GM21528 (cell line): ENCODE results near the gene LRRC59.

Source experiments
- ATAC-seq: cut with Tn5 transposase; IDR thresholded peaks from one replicate; pipeline ENCODE4 v1.9.1; 2021; ENCODE audit warnings: mild to moderate bottlenecking, moderate library complexity; ENCODE audit not compliant: unreplicated experiment, low FRiP score

LRRC59 gene

DNA sequence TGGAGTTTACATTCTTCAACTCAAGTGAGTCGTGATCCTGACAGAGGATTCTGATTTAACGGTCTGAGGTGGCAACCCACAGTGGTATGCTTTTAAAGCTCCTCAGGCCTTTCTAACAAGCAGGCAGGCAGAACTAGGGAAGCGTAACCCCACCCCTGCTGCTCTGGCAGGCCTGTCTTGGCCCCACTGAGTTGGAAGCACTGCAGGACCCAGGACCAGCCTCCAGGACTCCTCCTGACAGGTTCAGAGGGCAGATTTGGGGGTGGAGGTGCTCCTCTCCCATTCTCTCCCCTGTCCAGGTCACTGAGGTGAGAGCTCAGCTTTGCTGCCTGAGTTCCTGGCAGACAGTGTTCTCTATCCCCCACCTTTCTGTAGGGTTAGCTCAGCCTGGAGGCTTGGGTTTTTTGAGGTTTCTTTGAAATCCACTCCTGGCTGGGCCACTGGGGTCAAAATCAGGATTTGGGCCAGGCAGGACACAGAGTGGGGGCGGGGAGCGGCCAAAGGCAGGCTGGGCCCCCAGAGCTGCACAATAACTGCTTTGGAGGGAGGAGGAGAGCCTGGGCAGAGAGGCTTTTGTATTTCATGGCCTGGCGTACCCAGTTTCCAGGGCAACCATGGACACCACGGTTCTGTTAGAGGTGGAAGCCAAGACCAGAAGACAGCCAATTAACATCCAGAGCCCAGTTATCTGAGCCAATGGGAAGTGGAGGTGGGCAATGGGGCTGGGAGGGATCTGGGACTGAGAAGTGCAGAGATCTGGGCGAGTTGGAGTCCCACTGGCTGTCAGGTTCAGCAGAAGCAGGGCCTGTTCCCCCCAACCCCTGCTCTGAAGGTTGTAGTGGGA lies 33.9 kb downstream of the LRRC59 start:
- no peak for ATAC-seq

DNA sequence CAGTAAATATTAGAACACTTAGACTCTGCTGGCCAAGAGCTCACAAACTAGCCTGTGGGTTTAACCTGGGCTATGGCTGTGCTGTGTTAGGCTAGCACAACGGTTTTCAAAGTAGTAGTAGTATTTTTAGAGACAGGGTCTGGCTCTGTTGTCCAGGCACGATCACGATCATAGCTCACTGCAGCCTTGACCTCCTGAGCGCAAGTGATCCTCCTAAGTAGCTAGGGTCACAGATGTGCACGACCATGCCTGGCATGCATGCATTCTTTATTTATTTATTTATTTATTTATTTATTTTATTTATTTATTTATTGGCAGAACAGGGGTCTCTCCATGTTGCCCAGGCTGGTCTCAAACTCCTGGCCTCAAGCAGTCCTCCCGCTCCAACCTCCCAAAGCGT lies 34.7 kb downstream of the LRRC59 start:
- no peak for ATAC-seq

DNA sequence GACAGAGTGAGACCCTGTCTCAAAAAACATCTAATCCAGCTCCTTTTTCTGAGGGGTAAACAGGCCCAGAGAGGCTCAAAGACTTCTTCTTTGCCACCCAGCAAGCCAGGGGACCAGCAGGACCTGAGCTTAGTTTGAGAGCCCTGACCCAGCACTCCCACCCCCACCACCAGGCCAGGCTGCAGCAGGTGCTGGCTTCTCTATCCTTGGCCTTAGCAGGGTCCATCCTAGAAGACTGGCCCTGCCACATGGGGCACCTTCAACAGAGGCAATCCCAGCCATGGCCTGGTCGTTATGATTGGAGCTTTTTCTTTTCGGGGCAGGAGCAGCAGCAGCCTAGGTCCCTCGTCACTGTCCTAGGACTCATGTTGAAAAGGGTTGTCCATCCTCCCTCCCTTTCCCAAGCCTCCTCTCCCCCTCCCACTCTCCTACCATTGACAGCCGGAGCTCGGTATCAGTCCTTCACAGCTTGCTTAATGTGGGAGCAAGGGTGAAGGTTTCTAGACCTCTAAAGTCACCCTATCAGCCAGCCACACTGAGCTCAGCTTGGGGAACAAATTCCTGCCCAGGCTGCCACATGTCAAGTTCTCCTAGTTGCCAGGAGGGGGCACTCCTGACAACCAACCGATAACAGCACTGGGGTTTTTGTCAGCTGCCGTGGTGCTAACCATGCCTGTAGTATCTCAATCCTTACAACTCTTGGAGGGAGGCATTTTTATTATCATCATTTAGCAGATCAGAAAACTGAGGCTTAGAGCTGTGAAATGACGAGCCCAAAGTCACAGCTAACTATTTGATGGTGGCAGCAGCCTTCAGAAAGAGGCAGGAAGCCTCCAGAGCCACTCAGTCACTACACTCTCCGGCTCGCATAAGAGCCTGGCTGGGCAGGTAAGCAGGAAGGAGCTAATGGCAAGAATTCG lies 35.5 kb downstream of the LRRC59 start:
- ATAC-seq = no peak

DNA sequence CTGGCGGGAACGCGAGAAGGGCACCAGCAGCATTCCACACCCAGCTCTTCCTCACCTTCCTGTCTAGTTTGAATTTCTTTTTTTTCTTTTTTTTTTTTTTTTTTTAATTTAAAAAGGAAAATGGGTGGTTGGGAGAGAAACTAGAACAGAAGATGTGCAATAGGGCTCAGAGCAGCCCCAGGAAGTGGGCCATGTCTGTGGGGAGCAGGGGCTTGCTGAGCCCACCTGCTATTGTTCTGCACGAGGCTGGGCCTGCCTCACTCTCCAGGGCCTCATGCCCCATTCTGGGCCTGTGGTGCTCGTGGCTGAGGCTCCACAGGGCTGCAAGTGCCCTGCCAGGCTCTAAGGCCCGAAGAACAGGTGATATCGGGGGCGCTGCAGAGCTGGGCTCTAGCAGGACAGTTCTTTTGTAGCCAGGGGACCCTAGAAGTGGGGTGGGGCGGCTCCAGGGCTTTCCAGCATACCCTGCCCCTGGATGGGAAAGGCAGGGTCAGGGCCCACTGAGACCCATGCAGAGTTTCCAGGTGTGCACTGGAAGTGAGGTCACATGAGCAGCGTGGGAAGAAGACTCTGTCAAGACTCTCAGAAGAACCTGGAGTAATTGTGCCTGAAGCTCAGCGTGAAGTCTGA lies 36.7 kb downstream of the LRRC59 start:
- ATAC-seq = no peak

DNA sequence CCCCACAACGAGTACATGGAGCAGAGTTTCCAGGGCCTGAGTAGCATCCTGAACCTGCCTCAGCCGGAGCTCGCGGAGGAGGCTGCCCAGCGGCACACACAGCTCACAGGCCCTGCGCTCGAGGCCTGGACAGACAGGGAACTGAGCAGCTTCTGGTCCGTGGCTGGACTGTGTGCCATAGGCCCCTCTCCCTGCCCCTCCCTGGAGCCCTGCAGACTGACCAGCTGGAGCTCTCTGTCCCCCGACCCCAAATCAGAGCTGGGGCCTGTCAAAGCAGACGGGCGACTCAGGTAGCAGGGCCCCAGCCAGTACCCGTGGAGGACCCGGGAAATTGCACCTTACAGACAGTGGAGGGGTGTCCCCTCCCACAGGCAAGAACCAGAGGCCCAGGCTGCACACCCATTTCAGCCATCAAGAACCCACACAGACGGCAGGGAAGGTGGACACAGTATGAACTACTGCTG lies 37.3 kb downstream of the LRRC59 start:
- ATAC-seq = no peak

DNA sequence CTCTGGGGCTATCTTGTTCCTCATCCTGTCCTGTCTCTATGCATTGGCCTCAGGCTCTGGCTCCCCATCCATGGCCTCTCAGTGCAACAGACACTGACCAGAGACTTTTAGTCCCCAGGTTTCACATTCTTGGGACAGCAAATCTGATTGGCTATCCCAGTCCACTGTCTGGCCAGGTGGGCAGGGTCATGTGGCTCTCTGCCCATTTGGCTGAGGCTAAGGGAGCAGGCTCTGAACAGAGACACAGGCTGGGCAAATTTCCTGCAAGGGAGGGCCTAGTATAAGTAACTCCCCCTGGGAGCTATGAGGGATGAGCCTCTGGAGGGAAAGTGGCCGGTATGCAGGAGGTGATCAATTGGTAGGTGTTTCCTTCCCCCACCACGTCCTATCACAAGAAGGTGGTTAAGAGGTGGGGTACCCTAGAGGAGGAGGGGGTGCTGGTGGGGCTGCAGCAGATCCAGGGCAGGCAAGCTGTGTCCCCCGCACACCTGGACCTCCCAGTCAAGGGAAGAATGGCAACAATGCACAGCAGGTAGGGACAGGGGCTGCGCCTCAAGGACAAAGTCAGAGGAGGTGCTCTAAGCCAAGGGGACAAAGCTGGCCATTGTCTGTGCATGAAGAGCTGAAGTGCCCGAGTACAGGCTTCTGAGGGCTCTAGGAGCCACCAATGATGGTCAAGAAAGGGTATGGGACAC lies 38.2 kb downstream of the LRRC59 start:
- no peak for ATAC-seq

DNA sequence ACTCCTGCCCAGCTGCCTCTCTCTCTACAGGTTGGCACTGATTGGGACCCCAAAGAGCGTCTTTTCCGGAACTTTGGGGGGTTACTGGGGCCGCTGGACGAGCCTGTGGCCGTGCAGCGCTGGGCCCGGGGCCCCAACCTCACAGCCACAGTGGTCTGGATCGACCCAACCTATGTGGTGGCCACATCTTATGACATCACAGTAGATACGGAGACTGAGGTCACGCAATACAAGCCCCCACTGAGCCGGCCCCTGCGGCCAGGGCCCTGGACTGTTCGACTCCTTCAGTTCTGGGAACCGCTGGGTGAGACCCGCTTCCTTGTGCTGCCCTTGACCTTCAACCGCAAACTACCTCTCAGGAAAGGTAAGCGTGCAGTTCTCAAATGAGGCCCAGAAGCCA lies 39.1 kb downstream of the LRRC59 start:
- no peak for ATAC-seq

DNA sequence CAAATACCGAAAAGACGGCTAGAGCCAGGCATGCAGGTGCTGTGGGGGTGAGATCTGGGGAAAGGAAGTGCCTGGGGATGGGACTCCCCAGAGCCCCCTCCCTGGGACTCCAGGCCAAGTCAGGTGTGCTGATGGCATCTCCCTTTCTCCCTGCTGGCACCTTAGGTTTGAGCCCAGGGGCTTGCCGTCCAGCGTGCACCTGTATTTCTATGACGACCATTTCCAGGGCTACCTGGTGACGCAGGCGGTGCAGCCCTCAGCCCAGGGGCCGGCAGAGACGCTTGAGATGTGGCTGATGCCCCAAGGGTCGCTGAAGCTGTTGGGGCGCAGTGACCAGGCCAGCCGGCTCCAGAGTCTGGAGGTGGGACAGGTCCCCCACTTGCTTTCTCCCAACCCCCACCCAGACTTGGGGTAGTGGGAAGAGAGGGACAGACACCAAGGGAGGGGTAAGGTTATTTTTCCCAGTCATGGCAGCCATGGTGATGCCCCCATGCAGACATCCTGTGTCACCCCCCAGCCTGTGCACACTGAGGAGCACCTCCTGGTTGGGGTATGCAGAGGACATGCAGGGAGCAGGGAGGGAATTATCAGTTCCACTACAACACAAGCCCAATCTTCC lies 40.3 kb downstream of the LRRC59 start:
- ATAC-seq = no peak

DNA sequence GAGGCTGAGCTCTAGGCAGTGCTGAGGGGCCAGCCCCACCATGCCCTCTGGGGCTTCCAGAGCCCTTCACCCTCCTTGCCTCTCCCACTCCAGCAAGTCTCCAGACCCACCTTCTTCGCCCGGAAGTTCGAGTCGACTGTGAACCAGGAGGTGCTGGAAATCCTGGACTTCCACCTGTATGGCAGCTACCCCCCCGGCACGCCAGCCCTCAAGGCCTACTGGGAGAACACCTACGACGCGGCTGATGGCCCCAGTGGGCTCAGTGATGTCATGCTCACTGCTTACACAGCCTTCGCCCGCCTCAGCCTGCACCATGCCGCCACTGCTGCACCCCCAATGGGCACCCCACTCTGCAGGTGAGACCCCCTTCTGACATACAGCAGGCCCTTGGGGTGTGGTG lies 40.9 kb downstream of the LRRC59 start:
- no peak for ATAC-seq

DNA sequence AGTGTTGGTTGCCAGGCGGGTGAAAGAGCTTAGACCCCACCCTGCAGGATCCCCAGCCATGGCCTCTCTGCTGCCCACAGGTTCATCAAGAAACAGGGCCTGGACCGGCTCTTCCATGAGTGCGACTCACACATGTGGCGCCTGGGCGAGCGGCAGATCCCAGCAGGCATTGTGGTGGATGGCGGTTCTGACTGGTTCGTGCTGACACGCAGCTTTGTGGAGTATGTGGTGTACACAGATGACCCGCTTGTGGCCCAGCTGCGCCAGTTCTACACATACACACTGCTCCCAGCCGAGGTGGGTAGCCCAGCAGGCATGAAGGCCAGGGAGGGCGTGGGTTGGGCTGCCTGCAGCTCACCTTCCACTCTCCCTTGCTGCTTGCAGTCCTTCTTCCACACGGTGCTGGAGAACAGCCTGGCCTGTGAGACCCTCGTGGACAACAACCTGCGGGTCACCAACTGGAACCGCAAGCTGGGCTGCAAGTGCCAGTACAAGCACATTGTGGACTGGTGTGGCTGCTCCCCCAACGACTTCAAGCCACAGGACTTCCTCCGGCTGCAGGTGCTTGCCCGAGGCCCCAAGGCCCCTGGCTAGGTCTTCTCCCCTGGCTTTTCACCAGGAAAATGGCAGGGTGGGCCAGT lies 41.5 kb downstream of the LRRC59 start:
- ATAC-seq = no peak

DNA sequence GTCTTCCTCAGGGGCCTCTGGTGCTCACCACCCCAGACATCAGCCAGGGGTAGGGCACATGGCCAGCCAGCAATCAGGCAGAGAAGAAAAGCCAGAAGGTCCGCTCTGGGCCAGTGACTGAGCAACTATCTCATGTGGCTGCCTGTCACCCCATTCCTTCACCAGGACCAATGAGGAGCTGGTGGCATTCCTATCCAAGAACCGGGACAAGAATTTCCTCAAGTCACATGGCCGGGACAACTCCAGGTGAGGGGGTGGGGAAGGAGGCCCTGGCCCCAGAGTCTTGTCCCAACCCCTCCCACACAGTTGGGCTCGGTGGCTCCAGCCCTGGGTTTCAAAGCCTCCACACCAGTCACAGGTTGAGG lies 42.0 kb downstream of the LRRC59 start:
- no peak for ATAC-seq

DNA sequence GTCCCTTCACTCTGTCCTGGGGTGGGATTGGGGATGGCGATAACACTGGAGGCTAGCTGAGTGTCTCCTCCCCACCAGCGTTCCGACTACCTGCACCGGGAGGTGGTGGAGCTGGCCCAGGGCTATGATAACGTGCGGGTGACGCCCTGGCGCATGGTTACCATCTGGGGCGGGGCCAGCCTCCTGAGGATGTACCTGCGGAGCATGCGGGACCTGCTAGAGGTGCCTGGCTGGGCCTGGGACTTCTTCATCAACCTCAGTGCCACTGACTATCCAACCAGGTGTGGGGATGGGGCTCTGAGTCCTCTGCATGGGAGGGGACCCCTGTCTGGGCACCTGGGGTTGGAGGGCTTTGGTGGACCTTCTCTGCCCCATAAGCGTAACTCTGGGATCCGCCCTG lies 42.5 kb downstream of the LRRC59 start:
- no peak for ATAC-seq

DNA sequence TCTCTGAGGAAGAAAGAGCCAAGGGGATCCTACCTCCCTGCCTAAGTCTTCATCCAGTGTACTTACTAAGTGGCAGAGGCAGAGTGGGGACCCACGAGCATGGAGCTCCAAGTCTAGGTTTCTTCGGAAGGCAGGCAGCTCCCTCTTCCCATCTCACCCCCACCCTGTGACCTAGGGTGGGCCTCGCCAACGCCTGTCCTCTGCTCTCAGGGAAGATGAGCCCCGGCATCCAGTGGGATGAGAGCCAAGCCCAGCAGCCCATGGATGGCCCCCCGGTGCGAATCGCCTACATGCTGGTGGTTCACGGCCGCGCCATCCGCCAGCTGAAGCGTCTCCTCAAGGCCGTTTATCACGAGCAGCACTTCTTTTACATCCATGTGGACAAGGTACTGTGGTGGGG lies 43.1 kb downstream of the LRRC59 start:
- ATAC-seq = no peak

DNA sequence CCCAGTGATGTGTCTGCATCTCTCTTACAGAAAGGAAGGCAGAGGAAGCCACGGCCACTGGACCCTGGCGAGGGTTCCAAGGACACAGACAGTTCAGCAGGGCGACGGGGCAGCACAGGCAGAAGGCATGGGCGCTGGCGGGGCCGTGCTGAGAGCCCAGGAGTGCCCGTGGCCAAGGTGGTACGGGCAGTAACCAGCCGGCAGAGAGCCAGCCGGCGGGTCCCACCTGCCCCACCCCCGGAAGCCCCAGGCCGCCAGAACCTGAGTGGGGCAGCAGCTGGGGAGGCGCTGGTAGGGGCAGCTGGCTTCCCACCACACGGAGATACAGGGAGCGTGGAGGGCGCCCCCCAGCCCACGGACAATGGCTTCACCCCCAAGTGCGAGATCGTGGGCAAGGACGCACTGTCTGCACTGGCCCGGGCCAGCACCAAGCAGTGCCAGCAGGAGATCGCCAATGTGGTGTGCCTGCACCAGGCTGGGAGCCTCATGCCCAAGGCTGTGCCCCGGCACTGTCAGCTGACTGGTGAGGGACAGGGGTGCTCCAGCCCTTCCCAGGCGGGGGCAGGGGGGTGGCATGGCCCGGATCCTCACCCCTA lies 43.6 kb downstream of the LRRC59 start:
- no peak for ATAC-seq

DNA sequence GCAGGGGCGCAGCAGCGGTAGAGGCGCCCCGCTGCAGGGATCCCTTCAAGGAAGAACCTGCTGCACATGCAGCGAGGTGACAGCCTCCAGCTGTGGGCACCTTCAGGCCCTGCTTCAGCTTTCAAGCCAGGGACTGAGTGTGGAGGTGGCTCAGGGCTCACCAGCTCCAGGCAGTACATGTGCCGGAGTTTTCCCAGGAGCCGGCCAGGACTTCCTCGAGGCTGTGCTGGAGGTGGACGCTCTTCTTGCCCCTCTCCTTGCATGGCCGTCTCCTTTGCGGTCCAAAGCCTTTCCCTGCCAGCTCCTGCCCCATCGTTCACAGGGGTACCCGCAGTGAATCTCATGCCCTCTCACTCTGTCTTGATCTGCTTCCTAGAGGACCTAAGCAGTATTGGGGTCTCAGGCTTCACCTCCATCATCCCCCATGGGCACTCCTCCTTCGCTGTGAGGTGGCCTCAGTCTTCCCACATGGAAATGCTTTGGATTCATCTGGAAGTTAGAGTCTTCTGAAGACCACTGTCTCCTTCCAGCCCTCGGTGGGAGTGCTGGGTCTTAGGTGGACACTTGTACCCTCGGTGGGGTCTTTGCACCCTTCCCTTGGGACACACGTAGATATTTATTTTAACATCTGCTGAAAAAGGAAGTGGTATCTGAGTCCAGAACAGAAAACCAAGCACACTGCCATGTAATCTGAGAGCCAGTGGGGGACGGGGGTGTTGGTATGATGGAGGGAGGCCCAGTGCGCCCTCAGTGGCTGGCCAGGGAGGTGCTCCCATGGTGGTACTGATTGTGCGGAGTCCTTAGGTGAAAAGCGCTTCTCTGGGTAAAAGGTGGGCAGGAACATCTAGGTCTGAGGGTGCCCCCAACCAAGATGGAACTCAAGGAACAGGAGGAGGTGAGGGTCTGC lies 44.4 kb downstream of the LRRC59 start:
- ATAC-seq = no peak

DNA sequence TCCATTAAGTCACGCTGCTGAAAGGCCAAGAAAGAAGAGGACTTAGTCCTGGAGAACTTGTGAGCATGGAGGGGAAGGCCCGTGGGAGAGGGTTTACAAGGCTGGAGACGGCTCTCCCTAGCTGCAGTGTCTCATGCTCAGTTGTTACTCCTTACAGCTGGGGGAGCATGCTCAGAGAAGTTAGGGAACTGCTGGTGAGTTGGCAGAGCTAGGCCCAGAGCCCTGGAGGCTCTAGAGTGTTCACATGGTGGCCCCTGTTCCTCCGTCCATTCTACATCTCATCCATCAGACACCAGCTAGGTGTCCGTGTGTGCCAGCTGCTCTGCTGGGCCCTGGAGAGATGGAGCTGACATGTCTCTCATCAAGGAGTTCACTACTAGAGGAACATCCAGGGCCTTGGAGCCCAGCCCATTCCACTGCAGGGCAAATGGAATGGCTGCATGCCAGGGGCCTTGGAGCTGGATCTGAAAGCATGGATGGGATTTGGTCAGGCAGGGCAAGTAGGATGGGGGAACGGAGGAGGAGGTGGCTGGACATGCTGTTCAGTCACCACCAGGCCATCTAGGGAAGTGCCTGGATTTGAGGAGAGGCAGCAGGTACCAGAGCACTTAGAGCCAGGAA lies 45.1 kb downstream of the LRRC59 start:
- ATAC-seq = no peak

DNA sequence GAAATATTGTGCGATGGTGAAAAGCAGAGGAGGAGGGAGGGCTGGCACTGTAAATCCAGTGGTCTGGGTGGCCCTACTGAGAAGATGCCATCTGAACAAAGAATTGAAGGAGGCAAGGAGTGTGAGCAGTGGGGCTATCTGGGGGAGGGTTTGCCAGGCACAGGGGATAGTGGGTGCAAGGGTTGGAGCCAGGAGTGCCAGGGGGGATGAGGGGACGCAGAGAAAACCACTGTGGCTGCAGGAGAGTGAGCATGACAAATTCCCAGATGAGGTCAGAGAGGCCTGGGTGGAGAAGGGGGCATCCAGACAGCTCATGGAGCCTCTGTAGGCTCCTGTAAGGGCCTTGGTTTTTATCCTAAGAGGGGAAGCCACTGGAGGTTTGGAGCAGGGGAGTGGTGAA lies 46.6 kb downstream of the LRRC59 start:
- ATAC-seq = no peak

DNA sequence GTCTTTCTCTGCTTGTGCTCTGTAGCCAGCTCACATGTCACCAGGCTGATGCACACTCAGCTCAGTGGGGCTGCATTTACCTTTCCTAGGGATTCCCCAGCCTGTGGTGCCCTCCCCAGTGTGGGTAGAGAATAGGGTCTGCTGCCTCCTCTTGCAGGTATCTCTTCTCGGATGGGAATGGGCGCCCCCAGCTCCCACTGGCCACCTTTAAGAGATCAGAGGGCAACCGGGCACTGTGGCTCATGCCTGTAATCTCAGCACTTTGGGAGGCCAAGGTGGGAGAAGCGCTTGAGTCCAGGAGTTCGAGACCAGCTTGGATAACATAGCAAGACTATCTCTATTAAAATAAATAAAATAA lies 48.1 kb downstream of the LRRC59 start:
- no peak for ATAC-seq
